Stromal cell of bone marrow (primary cell): Measurements from ENCODE around the gene MYO5A.
"Not testable (repeated sequence)": the region's sequence is repeated elsewhere in the genome, so short reads cannot be mapped to it uniquely, and the experiment has no call there.

Experiments used
- DNase-seq: peaks from one replicate; pipeline ENCODE4 v3.0.0-alpha.2; 2012; ENCODE audit warnings: low read depth

The MYO5A gene

DNA sequence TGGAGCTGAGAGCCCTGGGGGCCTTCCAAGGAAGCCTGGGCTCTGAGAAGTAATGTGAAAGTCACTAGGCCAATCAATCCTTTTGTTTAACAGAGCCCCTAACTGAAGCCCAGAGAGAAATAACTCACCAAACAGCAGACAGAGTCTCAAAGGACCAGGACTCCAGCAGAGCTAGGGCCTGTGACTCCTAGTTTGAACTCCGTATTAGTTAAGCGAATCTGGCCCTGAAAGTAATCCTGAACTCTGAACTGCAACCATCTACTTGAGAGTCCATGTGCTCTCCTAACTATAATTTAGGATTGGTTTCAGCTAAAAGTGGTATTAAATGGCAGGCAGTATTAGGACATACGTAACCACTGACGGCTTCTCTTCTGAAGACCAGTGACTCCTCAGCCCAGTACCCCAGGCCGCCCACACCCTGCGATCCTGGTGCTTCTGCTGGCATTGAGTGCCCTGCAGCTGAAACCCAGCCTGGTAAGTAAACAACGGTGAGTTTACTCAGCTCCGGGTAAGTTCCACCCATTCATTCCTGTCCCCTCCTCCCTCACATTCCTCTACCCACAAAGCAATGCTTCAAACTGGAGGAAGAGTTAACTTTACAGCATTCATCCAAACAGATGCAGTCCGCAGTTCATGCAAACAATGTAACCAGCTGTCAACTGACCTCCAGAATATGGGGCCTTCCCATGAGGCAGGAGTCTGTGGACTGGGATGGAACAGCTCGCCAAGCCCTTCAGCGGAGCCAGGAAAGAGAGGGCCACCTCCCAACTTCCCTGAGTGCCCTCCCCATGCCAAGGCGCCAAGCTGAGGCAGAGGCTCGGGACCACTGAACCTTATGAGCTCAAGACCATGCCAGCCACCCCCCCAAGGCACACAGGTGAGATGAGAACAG lies 240.4 kb downstream of the MYO5A start:
- DNase-seq, result no peak

DNA sequence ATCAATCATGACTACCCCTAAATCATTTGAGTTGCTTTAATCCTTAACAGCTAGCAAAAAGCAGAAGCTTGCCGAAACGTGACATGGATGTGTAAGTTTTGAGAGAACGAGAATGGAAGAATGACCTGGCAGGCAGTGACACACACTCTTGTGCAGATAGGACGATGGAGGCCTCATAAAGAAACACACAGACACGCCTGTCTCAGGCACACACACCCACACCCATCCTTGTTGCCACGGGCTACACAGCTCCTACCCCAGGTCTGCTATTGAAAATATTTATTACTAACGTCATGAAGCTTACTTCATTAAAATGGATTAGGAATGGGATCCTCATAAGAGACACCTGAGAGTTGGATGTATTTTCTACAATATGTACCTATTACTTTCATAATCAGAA lies 241.6 kb downstream of the MYO5A start:
- no peak for DNase-seq

DNA sequence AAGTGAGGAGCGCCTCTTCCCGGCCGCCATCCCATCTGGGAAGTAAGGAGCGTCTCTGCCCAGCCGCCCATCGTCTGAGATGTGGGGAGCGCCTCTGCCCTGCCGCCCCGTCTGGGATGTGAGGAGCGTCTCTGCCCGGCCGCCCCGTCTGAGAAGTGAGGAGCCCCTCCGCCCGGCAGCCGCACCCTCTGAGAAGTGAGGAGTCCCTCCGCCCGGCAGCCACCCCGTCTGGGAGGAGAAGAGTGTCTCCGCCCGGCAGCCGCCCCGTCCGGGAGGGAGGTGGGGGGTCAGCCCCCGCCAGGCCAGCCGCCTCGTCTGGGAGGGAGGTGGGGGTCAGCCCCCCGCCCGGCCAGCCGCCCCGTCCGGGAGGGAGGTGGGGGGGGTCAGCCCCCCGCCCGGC lies 242.7 kb downstream of the MYO5A start:
- not testable (repeated sequence) for DNase-seq

DNA sequence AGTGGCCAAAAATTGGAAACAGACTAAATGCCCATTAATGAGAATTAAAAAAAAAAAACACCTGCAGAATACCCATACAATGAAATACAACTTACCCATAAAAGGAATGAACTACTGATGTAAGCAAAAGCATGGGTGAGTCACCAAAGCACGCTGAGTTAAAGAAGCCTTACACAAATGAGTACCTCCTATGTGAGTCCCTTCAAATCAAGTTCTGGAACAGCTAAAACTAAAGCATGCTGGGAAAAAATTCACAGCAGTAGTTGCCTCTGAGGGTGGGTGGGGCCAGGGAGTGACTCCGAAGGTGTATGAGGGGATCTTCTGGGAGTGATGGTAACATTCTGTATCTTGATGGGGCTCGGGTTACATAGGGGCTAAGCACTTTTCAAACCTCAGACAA lies 244.5 kb downstream of the MYO5A start:
- DNase-seq, result no peak

DNA sequence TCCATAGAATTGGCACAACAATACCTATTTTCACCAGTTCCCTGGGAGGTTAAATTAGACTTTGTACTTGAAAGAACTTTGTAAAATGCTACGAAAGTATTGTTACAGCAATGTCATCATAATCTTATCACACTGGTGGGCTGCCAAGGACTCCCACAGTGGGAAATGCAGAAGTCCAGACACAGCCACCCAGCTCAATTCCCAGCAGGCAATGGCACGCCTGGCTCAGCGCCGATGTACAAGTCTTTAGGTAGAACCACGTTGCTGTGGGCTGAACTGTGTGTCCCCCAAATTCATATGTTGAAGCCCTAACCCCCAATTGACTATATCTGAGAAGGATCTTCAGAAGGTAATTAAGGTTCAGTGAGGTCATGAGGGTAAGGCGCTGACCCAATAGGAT lies 245.4 kb downstream of the MYO5A start:
- DNase-seq, result no peak

DNA sequence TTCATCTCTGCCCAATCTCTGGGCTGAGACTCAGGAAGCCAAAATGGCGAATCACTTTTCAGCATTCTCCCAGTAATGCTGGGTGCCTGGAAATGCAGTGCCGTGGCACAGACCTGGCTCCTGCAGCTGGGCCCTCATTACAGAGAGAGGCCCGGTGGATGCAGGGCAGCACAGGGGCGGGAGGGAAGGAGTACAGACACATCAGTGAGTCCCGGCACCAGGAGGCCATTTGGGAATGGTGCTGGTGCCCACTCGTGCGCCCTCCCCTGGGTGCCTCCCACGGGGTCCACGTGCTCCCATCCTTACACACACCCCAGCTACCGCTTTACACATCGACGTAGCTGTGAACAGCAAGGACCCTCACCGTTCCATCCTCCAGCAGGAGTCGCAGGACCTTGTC lies 246.3 kb downstream of the MYO5A start:
- no peak for DNase-seq

DNA sequence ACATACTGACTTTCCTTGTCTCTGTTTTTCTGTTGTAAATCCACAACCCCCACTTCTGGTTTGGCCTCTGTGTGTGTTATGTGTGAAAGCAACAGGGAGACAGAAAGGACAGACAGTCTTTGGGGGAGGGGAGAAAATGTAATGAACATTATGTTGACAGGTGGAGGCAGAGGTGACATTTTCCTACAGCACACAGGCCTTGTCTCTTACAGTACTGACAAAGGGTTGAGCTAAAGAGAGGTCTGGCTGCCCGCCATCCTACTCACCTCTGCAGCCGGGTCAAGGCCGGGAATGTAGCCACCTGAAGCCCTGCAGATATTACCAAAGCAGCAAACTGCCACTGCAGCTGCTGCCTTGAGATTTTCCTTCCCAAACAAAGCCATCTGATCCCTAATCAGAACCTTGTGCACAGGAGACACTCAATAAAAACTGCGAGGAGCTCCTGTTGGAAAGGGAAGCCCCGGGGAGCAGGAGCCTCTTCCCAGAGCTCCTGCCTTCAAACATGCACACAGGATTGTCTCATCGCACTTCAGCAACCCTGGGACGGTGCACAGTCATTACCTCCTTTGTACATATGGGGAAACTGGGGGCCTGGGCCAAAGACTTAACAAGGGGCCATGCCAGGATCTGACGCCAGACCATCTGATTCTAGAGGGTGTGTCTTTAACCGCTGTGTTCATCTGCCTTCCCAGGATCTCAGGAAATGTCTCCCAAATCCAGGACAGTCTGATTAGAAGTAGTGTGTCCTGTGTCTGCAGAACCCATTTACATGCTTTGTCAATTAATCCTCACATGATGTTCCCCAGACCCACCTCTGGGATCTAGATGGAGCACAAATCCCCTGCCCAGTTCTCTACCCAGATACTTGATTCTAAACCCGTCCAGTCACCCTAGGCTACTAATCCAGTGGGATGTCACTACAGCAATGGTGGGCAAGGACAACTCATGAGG lies 247.3 kb downstream of the MYO5A start:
- DNase-seq, result no peak

DNA sequence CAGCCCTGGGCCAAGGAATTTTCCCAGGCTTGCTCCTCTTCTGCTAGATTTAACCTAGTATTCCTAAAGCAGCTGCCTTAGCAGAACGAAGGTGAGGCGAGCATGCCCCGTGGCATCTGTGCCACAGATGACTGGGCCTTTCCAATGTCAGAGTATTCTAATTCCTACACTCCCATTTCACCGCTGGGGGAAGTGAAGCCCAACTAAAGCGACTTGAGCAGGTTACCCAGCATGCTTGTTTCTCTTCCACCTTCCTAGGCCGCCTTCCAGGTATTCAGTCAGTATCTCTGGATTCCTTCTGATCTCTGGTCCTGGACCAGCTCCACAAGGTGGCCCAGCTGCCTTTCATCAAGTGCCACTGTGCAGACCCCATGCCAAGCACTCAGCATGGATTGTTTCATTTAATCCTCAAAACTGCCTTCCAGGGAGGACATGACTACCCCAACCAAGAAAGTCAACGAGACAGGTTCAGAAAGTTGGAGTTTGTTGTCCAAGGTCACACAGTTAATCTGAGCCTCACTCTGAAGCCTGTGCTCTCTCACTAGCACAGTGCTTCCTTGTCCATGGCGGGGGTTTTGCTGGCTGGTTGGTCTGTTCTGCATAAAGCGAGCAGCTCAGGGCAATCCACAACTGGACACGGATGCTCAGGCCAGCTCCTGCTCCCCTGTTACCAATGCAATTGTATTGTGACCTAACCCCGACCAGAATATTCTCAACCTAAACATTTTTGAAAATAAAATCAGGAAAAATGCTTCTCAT lies 248.2 kb downstream of the MYO5A start:
- DNase-seq, result no peak

DNA sequence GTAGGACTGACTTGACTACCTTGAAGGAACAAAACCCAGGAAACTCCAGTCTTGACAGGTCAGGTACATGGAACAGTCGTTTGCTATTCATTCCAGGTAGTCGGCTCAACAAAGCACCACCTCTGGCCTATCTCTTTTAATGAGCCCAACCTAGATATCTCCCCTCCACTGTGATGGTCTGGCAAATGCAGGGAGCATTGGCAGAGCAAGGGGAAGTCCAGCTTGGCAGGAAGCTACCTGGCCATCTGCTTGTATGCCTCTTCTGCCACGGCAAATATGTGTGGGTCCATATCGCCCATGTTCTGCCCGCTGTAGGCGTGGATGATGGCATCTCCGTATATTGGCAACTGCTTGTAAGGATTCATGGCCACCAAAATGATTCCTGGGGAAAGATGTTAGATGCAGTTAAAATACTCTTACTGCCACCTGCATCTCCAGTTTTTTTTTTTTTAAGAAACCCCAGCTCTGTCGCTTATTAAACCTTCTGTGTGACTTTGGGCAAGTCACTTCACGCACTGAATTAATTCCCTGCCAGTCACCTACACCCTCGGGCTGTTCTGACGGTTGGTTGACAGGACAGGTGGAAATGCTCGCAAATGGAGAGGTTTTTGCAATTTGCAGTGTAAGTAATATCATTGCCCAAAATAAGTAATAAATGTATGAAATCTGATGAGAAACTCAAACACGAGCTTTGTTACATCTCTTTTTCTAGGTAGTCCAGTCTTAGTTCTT lies 249.9 kb downstream of the MYO5A start:
- no peak for DNase-seq

DNA sequence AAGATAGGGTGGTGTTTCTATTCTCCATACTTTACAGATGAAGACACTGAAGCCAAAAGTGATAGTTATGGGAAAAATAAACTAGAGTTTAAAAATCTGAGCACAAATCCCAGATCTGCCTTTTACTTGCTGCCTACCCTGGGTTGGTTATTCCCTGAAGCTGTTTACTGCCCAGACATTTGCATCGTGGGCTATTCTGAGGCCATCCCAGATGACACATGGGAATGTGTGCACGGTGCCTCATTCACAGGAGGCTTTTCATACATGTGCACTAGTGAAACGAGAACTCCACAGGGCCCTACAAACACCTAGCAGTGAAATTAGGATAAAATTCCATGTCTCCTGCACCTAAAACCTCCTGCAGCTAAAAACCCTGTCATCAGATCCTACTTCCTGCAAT lies 250.5 kb downstream of the MYO5A start:
- no peak for DNase-seq

DNA sequence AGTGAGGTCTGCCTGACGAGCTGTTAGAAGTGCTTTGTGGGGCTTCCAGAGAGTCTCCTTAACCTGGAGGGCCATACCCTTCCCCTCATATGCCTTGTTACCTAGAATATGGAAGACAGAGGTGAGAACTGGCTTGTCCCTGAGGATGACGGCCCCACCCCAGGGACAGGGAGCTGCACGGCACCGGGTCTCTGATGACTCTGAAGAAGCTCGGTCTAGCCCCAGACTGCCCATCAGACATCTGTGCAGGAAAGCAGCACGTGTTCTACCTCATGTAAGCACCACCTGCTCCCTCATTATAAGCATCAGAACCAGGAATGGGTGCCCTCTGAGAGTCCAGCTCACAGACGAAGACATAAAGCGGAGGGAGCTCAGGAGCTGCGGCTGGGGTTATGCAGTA lies 251.1 kb downstream of the MYO5A start:
- DNase-seq, result no peak

DNA sequence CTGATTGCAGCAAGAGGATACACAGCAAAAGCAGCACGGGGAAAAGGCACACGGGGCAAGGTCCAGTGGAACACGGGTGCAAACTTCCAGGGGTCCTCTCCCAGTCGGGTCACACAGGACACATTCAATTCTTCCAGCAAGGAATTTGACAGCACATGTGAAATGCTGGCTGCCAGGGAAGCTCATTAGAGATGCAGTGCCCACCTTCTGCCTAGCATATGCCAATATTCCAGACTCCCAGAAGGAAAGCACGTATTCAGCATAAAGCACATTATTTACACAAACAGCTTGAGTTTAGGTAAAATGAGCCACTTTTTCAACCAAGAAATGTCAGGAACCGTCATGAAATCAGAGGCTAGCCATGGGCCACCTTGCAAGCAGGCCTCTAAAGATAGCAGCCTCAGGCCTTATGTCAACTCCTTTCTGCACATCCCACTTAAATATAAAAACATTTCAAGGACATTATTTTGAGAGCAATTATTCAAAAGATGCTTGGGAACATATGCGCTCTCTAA lies 252.4 kb downstream of the MYO5A start:
- no peak for DNase-seq

DNA sequence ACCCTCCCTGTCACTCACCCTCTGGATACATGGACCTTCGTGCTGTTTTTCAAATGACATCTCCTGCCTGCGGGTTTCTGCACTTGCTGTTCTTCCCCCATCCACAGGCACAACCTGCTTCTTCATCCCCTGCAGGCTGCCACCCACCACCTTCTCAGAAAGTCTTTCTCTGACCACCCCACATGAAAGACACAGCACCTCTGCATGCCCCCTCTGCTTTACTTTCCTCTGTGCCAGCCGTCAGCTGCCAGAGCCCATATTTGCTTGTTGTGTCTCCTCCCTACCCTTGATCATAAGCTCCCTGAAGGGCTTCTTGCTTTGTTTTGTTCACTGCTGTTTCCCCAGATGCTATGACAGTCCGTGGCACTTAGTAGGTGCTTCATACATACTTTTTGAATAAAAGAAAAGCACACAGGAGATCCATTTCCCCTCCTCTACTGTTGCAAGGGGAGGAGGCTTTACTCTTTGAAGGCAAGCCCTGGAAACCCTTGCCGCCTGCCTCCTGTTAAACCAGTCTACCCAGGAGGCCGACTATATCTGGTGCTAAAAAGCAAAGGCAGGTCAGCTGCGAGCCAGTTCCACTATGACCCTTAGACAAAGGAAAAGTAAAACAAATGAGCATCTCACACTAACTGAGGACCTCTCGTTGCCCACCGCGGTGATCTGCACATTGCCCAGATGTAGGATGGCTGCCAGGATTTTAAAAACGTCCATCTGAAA lies 265.0 kb downstream of the MYO5A start:
- DNase-seq, result no peak

DNA sequence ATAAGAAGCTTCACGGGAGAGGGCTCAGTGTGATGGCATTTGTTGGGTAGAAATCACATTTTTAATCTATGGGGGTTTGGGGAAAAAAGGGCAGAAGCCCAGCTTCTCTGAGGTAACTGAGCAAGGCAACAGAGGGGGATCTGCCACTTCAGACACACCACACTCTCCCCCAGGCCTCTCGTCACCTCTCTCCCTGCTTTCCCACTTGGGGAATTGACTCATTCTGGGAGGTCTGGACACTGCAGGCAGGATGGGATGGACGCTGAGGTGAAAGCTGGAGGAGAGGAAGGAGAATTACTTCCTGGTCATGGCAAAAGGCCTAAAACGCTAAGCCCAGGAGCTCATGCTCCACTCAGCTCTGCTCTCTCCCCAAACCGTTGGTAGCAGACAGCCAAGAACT lies 266.3 kb downstream of the MYO5A start:
- no peak for DNase-seq

DNA sequence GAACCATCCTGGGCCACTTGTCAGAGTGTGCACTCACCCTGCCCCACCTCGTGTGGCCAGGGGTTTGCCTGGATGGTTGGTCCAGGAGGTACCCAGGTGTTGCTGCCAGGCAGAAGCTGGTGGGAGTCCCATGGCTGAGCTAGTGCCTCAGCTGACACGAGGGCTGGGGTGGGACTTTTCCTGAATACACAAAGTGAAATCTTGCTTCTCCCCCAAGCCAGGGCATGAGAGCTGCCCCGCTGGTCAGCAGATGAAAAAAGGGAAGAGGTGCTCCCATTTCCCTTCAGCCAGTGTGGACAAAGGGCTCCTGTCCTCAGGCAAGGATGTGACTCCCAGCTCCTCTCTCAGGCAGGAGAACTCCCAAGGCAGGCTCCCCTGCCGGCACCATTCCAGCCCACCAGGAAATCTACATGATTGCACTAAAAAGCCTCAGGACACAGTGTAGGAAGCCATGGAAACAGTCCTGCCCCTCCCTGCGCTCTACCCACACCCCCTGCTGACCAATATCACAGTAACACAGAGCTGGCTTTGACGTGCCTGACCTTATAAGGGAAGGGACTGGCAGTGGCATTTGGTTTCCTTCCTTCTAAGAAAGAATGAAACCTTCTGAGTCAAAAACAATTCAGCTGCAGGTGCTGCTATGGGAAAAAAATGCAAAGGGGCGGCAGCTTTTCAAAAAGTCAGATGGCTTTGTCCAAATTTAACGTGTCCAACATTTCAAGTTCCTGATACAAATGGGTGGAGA lies 267.0 kb downstream of the MYO5A start:
- peak; percentile 53 for DNase-seq

DNA sequence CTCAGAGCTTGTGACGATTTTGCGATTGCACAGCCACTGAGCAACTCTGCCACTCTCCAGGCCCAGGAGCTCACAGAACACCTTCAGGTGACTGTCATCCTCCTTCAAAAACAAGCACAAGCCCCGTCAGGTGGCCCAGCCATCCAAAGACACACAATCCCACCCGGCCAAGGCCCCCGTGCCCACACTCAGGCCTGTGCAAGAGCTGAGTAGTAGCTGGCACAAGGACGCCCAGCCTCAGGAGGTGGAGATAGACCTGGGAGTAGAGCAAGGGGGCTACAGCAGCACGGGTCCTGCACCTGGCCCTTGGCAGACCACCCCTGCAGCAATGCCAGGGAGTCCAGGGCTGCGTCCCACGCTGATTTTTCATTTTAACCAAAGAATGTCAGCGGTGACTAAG lies 267.7 kb downstream of the MYO5A start:
- DNase-seq, result no peak

DNA sequence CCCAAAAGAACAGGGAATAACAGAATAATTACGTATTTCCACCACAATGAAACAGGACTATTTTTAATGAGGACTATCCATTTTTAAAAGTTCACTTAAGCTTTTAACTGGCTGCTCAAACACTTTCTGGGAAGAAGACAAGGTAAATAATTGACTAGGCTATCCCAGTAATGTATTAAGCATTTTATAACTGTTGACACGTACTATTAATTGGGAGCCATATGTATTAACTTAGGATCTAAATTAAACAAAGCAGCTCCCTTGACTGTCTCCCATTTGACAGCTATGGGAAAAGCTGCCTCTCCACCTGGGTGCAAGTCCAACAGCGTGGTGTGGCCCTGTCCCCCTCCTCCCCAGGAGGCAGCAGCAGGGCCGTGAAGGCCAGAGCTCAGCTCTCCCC lies 269.2 kb downstream of the MYO5A start:
- no peak for DNase-seq

DNA sequence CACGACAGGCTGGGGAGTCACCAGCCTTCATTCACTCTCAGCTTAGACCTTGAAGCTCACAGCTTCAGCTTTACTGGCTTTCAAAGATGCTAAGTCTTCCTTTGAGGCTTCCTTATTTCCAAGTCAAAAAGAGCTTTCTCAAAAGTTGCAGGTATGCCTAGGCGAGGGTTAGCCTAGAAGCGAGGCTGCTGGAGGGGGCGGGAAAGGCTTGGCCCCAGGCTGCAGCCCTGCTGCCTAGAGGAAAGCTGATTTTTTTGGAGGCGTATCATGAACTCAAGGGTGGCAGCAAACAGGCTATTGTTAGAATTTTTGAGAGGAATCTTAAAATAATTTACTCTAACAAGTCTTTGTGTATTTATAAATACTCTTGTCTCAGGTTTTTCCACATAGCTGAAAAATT lies 270.2 kb downstream of the MYO5A start:
- DNase-seq, result no peak

DNA sequence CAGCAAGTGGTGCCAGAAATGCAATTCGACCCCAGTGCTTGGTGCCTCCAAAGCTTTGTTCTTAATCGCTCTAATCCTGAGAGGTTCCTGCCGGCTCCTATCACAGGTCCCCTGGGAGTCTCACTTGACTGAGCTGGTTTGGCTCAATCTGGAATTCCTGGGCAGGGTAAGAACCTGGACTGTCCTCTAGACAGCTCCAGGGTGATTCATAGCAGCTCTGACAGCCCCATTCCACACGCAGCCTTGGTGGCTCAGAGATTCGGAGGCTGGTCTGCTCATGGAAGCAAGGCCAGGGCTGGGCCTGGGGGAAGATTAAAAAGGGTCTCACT lies 271.0 kb downstream of the MYO5A start:
- peak; percentile 35 for DNase-seq
